ENCODE results near the gene TARDBP. TPM values are rescaled to one million over a fixed set of nuclear protein-coding genes. Genes with fewer than 3 reads are reported as not detected.

The TARDBP gene
- total and polyA plus RNA-seq, 2 donors (not counting 1 experiment from before 2014, with no cell fraction given): 85.2 to 222 TPM

DNA sequence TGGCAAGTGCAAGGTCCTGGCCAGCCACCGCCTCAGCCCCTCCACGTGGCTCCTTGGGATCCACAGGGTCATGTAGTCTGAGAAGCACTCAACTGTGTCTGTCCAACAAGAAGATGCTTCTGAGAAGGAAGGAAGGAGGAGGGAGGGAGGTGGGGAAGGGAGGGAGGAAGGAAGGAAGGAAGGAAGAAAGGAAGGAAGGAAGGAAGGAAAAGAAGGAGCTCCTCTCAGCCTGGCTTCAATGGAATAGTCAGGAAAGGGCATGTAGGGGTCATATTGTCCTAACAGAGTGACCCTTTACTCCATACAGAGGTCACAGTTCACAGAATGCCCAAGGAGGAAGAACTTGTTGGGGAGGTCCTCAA is 42.5 kb upstream of the TARDBP start:
- TF ChIP-seq, protein P1, sequence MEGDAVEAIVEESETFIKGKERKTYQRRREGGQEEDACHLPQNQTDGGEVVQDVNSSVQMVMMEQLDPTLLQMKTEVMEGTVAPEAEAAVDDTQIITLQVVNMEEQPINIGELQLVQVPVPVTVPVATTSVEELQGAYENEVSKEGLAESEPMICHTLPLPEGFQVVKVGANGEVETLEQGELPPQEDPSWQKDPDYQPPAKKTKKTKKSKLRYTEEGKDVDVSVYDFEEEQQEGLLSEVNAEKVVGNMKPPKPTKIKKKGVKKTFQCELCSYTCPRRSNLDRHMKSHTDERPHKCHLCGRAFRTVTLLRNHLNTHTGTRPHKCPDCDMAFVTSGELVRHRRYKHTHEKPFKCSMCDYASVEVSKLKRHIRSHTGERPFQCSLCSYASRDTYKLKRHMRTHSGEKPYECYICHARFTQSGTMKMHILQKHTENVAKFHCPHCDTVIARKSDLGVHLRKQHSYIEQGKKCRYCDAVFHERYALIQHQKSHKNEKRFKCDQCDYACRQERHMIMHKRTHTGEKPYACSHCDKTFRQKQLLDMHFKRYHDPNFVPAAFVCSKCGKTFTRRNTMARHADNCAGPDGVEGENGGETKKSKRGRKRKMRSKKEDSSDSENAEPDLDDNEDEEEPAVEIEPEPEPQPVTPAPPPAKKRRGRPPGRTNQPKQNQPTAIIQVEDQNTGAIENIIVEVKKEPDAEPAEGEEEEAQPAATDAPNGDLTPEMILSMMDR (IDR thresholded peaks at IDR 0.05): no peak
- TF ChIP-seq EZH2 (IDR thresholded peaks at IDR 0.05; ENCODE audit: borderline replicate concordance, insufficient read depth, low read depth, low read length, poor library complexity, severe bottlenecking): no peak
- no peak overlapping the region for H3K4me3 ChIP-seq (ENCODE audit: control extremely low read depth in 1 of 5, extremely low read depth in 1 of 5, insufficient read depth in 1 of 5, low read depth in 2 of 5, low read length in 4 of 5)
- peaks cover 0 to 6% (median 0%) of the 10 kb centered on the region in 4 experiments for H3K27me3 ChIP-seq (replicated peaks in 1 of 4; ENCODE audit: control extremely low read depth in 1 of 4, control insufficient read depth in 3 of 4, insufficient read depth in 4 of 4, low read length in 3 of 4)
- no peak overlapping the region for H2AFZ ChIP-seq (ENCODE audit: insufficient read depth, low read depth, low read length, poor library complexity, severe bottlenecking)
- H3K36me3 ChIP-seq (replicated peaks in 1 of 2; ENCODE audit: control extremely low read depth in 1 of 2, control insufficient read depth in 1 of 2, extremely low read depth in 1 of 2, insufficient read depth in 2 of 2, low read length in 1 of 2): no peaks in the 10 kb centered on the region
- POLR2A ChIA-PET: no interaction called here
- 87% methylated on average over 2 of the region's 2 CpGs for WGBS (ENCODE audit: insufficient coverage)
- H3K9ac ChIP-seq (ENCODE audit: low read length): no peak overlapping the region
- no peaks in the 10 kb centered on the region for H3K9me3 ChIP-seq (ENCODE audit: control extremely low read depth in 1 of 3, control insufficient read depth in 2 of 3, insufficient read depth in 1 of 3, low read length in 2 of 3)
- CTCF ChIA-PET: interaction anchor here (1.2 kb wide), 1 partner anchor 13 kb away, joined by 3 read pairs; no protein-coding TSS in a partner anchor
- Mint-ChIP-seq H3K4me3 (no peak overlapping the region), H3K27me3 (peaks cover 17% of the 10 kb centered on the region), H3K4me1 (peaks cover 24% of the 10 kb centered on the region), H3K27ac (no peak overlapping the region), H3K9me3 (ENCODE audit: insufficient read depth) (no peaks in the 10 kb centered on the region)
- H3K4me1 ChIP-seq (ENCODE audit: control insufficient read depth in 2 of 2, insufficient read depth in 2 of 2, low read length in 2 of 2): peaks cover 11 to 19% of the 10 kb centered on the region in 2 donors
- no peak overlapping the region for H3K4me2 ChIP-seq (replicated peaks; ENCODE audit: low read depth, low read length, poor library complexity, severe bottlenecking)
- no peak for DNase-seq
- H4K20me1 ChIP-seq (ENCODE audit: control insufficient read depth, insufficient read depth, low read length, poor library complexity, severe bottlenecking): no peaks in the 10 kb centered on the region
- H3K27ac ChIP-seq (ENCODE audit: low read length in 2 of 2): no peak overlapping the region
- H3K79me2 ChIP-seq (ENCODE audit: control insufficient read depth, insufficient read depth, low read length): no peaks in the 10 kb centered on the region
- intact Hi-C loops (cut with micrococcal nuclease): no loop called here
- ATAC-seq (ENCODE audit: low read depth): no peak

DNA sequence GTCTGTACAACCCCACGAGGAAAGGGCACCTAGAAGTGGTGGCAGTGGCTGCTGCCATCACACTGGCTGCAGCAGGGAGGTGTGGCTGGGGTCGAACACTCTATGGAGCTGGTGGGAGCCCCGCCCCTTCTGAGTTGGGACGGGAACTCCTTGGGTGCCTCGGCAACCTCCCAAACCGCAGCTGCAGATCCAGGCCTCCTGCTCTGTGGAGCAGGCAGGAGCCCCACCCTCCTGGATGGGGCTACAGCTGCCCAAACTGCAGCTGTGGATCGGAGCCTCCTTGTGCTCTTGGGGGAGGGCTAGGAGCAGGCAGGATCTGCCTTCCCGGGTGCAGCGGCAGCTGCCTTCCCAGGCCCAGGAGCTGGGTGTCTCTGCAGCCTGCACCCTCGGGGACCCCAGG is 38.9 kb upstream of the TARDBP start:
- no peak overlapping the region for H2AFZ ChIP-seq (ENCODE audit: insufficient read depth, low read depth, low read length, poor library complexity, severe bottlenecking)
- Mint-ChIP-seq H3K4me3 (no peak overlapping the region), H3K27ac (no peak overlapping the region), H3K9me3 (ENCODE audit: insufficient read depth) (no peaks in the 10 kb centered on the region), H3K4me1 (peaks cover 6% of the 10 kb centered on the region), H3K27me3 (peaks cover 10% of the 10 kb centered on the region)
- ChIA-PET POLR2A (no interaction called here), CTCF (no interaction called here)
- DNase-seq (no peak), ATAC-seq (ENCODE audit: low read depth) (no peak)
- no peaks in the 10 kb centered on the region for H4K20me1 ChIP-seq (ENCODE audit: control insufficient read depth, insufficient read depth, low read length, poor library complexity, severe bottlenecking)
- no peaks in the 10 kb centered on the region for H3K9me3 ChIP-seq (ENCODE audit: control extremely low read depth in 1 of 3, control insufficient read depth in 2 of 3, insufficient read depth in 1 of 3, low read length in 2 of 3)
- intact Hi-C loops (cut with micrococcal nuclease): no loop called here
- no peak overlapping the region for H3K4me2 ChIP-seq (replicated peaks; ENCODE audit: low read depth, low read length, poor library complexity, severe bottlenecking)
- peaks cover 0 to 2% (median 0%) of the 10 kb centered on the region in 4 experiments for H3K27me3 ChIP-seq (replicated peaks in 1 of 4; ENCODE audit: control extremely low read depth in 1 of 4, control insufficient read depth in 3 of 4, insufficient read depth in 4 of 4, low read length in 3 of 4)
- TF ChIP-seq, protein P1 (IDR thresholded peaks at IDR 0.05): no peak
- TF ChIP-seq EZH2 (IDR thresholded peaks at IDR 0.05; ENCODE audit: borderline replicate concordance, insufficient read depth, low read depth, low read length, poor library complexity, severe bottlenecking): no peak
- no peaks in the 10 kb centered on the region for H3K79me2 ChIP-seq (ENCODE audit: control insufficient read depth, insufficient read depth, low read length)
- H3K27ac ChIP-seq (ENCODE audit: low read length in 2 of 2): no peak overlapping the region
- H3K4me3 ChIP-seq (ENCODE audit: control extremely low read depth in 1 of 5, extremely low read depth in 1 of 5, insufficient read depth in 1 of 5, low read depth in 2 of 5, low read length in 4 of 5): no peak overlapping the region
- H3K36me3 ChIP-seq (replicated peaks in 1 of 2; ENCODE audit: control extremely low read depth in 1 of 2, control insufficient read depth in 1 of 2, extremely low read depth in 1 of 2, insufficient read depth in 2 of 2, low read length in 1 of 2): no peaks in the 10 kb centered on the region
- no peak overlapping the region for H3K9ac ChIP-seq (ENCODE audit: low read length)
- WGBS (ENCODE audit: insufficient coverage): 84% methylated on average over 10 of the region's 10 CpGs
- H3K4me1 ChIP-seq (ENCODE audit: control insufficient read depth in 2 of 2, insufficient read depth in 2 of 2, low read length in 2 of 2): peaks cover 0 to under 1% of the 10 kb centered on the region in 2 donors
